ENCODE results near the gene GNAO1. TPM values are rescaled to one million over a fixed set of nuclear protein-coding genes. Genes with fewer than 3 reads are reported as not detected.

The GNAO1 gene
- total RNA-seq, 1 donor from 2014 or later: 15.4 TPM

GRCh38 chr16:56198755-56199114, 7.4 kb downstream of the GNAO1 start:
- Histone ChIP-seq H3K4me1 (peaks cover 40% of the 10 kb centered on the region), H3K36me3 (no peaks in the 10 kb centered on the region), H3K9me3 (replicated peaks) (no peaks in the 10 kb centered on the region), H3K27ac (replicated peaks) (no peak overlapping the region), H3K4me3 (no peak overlapping the region), H3K27me3 (ENCODE audit: low read depth) (peaks cover 6% of the 10 kb centered on the region)
- DNase-seq: no peak
- TF ChIP-seq CTCF (IDR thresholded peaks at IDR 0.05; ENCODE audit: borderline replicate concordance): no peak
- intact Hi-C loops (cut with micrococcal nuclease): no loop called here

DNA sequence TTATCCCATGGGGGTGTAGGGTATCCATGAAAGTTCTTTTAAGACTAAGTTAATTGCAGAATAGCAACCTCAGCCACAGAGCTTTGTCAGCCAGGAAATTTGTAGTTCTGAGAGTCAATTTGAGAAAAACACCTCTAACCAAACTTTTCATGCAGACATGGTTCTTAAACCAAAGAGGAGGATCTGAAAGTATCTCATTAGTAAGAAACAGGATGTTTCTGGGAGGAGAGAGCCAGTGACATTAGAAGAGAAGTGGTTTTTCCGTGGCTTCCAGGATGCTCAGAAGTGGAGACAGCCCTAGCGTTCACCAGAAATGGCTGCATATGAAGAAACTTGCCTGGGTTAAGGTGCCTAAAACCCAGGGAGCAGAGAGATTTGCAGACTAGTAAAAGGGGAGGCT, 7.9 kb downstream of the GNAO1 start:
- H3K4me1 ChIP-seq: peaks cover 36% of the 10 kb centered on the region
- H3K36me3 ChIP-seq: no peaks in the 10 kb centered on the region
- intact Hi-C loops (cut with micrococcal nuclease): no loop called here
- no peak overlapping the region for H3K4me3 ChIP-seq
- DNase-seq: no peak
- TF ChIP-seq CTCF (IDR thresholded peaks at IDR 0.05; ENCODE audit: borderline replicate concordance): no peak
- H3K27me3 ChIP-seq (ENCODE audit: low read depth): peaks cover 2% of the 10 kb centered on the region
- no peak overlapping the region for H3K27ac ChIP-seq (replicated peaks)
- H3K9me3 ChIP-seq (replicated peaks): no peaks in the 10 kb centered on the region

GRCh38 chr16:56201030-56201429, 9.7 kb downstream of the GNAO1 start:
- no peak overlapping the region for H3K4me3 ChIP-seq
- no peaks in the 10 kb centered on the region for H3K9me3 ChIP-seq (replicated peaks)
- peaks cover 21% of the 10 kb centered on the region for H3K4me1 ChIP-seq
- DNase-seq: no peak
- TF ChIP-seq CTCF (IDR thresholded peaks at IDR 0.05; ENCODE audit: borderline replicate concordance): no peak
- H3K27me3 ChIP-seq (ENCODE audit: low read depth): no peaks in the 10 kb centered on the region
- H3K27ac ChIP-seq (replicated peaks): no peak overlapping the region
- H3K36me3 ChIP-seq: no peaks in the 10 kb centered on the region
- intact Hi-C loops (cut with micrococcal nuclease): loop anchor here (10.0 kb wide), 1 partner anchor 256 kb away; no protein-coding TSS in a partner anchor

DNA sequence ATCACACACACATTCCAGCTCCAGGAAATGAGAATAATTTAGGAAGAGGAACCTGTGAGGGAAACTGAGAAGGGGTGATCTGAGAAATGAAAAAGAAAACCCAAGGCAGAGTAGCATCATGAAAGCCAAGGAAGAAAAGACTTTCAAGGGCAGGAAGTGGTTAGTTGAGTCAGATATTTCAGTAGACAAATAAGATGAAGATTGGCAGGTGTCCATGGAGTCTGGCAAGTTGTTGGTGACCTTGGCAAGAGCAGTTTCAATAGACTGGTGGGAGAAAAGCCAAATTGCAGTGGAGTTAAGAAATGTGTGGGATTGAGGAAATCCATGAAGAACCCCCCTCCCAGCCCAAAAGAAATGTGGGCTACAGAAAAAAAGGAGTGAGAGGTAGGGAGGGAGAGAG, 10.7 kb downstream of the GNAO1 start:
- H3K4me3 ChIP-seq: no peak overlapping the region
- H3K27me3 ChIP-seq (ENCODE audit: low read depth): no peaks in the 10 kb centered on the region
- no peak for TF ChIP-seq CTCF (IDR thresholded peaks at IDR 0.05; ENCODE audit: borderline replicate concordance)
- H3K27ac ChIP-seq (replicated peaks): no peak overlapping the region
- H3K9me3 ChIP-seq (replicated peaks): no peaks in the 10 kb centered on the region
- intact Hi-C loops (cut with micrococcal nuclease): loop anchor here (10.0 kb wide), 1 partner anchor 257 kb away; no protein-coding TSS in a partner anchor
- peaks cover 21% of the 10 kb centered on the region for H3K4me1 ChIP-seq
- no peaks in the 10 kb centered on the region for H3K36me3 ChIP-seq
- DNase-seq: no peak

DNA sequence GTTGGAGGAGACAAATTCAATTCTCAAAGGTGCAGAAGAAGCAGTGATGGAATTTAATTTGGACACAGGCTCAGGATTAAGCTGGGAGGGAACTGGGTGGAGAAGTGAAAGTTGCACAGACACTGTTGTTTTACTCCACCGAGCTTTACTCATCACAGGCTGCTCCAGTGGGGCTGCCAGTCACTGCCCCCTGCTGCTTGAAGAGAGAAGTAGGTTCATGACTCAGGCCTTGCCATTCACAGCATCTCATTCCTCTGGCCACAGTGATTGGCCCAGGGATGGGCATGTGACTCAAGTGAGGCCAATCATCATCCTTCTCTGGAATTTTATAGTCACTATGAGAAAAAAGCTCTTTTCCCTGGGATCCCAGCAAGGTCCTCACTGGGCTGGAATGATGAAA, 11.8 kb downstream of the GNAO1 start:
- peak; percentile 48 for TF ChIP-seq CTCF (IDR thresholded peaks at IDR 0.05; ENCODE audit: borderline replicate concordance)
- Histone ChIP-seq H3K27ac (replicated peaks) (no peak overlapping the region), H3K9me3 (replicated peaks) (no peaks in the 10 kb centered on the region), H3K4me1 (peaks cover 21% of the 10 kb centered on the region), H3K36me3 (no peaks in the 10 kb centered on the region), H3K27me3 (ENCODE audit: low read depth) (no peaks in the 10 kb centered on the region), H3K4me3 (no peak overlapping the region)
- no peak for DNase-seq
- intact Hi-C loops (cut with micrococcal nuclease): loop anchor here (10.0 kb wide), 1 partner anchor 258 kb away; no protein-coding TSS in a partner anchor

Measured in left ventricle myocardium inferior (tissue), 1 donor.